ENCODE results near the gene UHRF1. TPM values are rescaled to one million over a fixed set of nuclear protein-coding genes. Genes with fewer than 3 reads are reported as not detected.
"Not testable (repeated sequence)": the region's sequence is repeated elsewhere in the genome, so short reads cannot be mapped to it uniquely, and the experiment has no call there.

UHRF1 gene
- total RNA-seq, 1 donor from 2014 or later, result 5.3 TPM

- H3K36me3 ChIP-seq (ENCODE audit: control insufficient read depth, insufficient read depth, low read length), result peaks cover 4% of the 10 kb centered on the region
- TF ChIP-seq, protein P1, sequence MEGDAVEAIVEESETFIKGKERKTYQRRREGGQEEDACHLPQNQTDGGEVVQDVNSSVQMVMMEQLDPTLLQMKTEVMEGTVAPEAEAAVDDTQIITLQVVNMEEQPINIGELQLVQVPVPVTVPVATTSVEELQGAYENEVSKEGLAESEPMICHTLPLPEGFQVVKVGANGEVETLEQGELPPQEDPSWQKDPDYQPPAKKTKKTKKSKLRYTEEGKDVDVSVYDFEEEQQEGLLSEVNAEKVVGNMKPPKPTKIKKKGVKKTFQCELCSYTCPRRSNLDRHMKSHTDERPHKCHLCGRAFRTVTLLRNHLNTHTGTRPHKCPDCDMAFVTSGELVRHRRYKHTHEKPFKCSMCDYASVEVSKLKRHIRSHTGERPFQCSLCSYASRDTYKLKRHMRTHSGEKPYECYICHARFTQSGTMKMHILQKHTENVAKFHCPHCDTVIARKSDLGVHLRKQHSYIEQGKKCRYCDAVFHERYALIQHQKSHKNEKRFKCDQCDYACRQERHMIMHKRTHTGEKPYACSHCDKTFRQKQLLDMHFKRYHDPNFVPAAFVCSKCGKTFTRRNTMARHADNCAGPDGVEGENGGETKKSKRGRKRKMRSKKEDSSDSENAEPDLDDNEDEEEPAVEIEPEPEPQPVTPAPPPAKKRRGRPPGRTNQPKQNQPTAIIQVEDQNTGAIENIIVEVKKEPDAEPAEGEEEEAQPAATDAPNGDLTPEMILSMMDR (IDR thresholded peaks at IDR 0.05; ENCODE audit: insufficient read depth, low read length, severe bottlenecking), result no peak
Measured at GRCh38 chr19:4935444-4935843, 26.1 kb downstream of the UHRF1 start.

GRCh38 chr19:4937060-4937459 is 27.8 kb downstream of the UHRF1 start:
- Histone ChIP-seq H3K4me3 (ENCODE audit: low read depth, low read length) (no peak overlapping the region), H3K27me3 (ENCODE audit: control insufficient read depth, insufficient read depth, low read length) (no peaks in the 10 kb centered on the region), H3K36me3 (ENCODE audit: control insufficient read depth, insufficient read depth, low read length) (peaks cover 3% of the 10 kb centered on the region)
- FAIRE-seq (no peak), DNase-seq (ENCODE audit: low read depth) (no peak)
- TF ChIP-seq, protein P1 (IDR thresholded peaks at IDR 0.05; ENCODE audit: insufficient read depth, low read length, severe bottlenecking), result no peak

More at GRCh38 chr19:4935444-4935843, 26.1 kb downstream of the UHRF1 start:
- Histone ChIP-seq H3K27me3 (ENCODE audit: control insufficient read depth, insufficient read depth, low read length) (no peaks in the 10 kb centered on the region), H3K4me3 (ENCODE audit: low read depth, low read length) (no peak overlapping the region)
- FAIRE-seq (no peak), DNase-seq (ENCODE audit: low read depth) (no peak)

- H3K27me3 ChIP-seq (ENCODE audit: control insufficient read depth, insufficient read depth, low read length); DNase-seq (ENCODE audit: low read depth); H3K4me3 ChIP-seq (ENCODE audit: low read depth, low read length); FAIRE-seq; H3K36me3 ChIP-seq (ENCODE audit: control insufficient read depth, insufficient read depth, low read length): not testable (repeated sequence)
Measured at GRCh38 chr19:4938461-4938860, 29.2 kb downstream of the UHRF1 start.

- TF ChIP-seq, protein P1 (IDR thresholded peaks at IDR 0.05; ENCODE audit: insufficient read depth, low read length, severe bottlenecking), result no peak
- DNase-seq (ENCODE audit: low read depth) (no peak), FAIRE-seq (no peak)
- no peak overlapping the region for H3K4me3 ChIP-seq (ENCODE audit: low read depth, low read length)
- no peaks in the 10 kb centered on the region for H3K27me3 ChIP-seq (ENCODE audit: control insufficient read depth, insufficient read depth, low read length)
- H3K36me3 ChIP-seq (ENCODE audit: control insufficient read depth, insufficient read depth, low read length), result no peaks in the 10 kb centered on the region
Measured at GRCh38 chr19:4939466-4939865, 30.2 kb downstream of the UHRF1 start.

DNA sequence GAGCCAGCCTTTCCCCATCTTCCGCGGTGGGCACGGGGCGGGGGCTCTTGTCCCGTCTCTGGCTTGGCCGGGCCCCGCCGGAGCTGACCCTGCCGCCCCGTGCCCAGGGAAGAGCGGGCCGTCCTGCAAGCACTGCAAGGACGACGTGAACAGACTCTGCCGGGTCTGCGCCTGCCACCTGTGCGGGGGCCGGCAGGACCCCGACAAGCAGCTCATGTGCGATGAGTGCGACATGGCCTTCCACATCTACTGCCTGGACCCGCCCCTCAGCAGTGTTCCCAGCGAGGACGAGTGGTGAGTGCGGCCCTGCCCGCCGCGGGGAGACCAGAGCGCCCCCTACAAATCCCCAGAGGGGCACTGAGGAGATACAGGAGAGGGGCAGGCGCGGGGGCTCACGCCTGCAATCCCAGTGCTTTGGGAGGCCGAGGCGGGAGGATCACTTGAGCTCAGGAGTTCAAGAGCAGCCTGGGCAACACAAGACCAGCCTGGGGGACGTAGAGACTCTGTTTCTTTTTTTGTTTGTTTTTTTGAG is 32.4 kb downstream of the UHRF1 start:
- not testable (repeated sequence) for H3K36me3 ChIP-seq (ENCODE audit: control insufficient read depth, insufficient read depth, low read length); H3K4me3 ChIP-seq (ENCODE audit: low read depth, low read length); H3K27me3 ChIP-seq (ENCODE audit: control insufficient read depth, insufficient read depth, low read length); DNase-seq (ENCODE audit: low read depth); FAIRE-seq

- FAIRE-seq; DNase-seq (ENCODE audit: low read depth); H3K36me3 ChIP-seq (ENCODE audit: control insufficient read depth, insufficient read depth, low read length): not testable (repeated sequence)
Measured at GRCh38 chr19:4950650-4951049, 41.3 kb downstream of the UHRF1 start.

GRCh38 chr19:4951656-4952055 is 42.4 kb downstream of the UHRF1 start:
- DNase-seq (ENCODE audit: low read depth) (no peak), FAIRE-seq (no peak)
- Histone ChIP-seq H3K27me3 (ENCODE audit: control insufficient read depth, insufficient read depth, low read length) (no peaks in the 10 kb centered on the region), H3K4me3 (ENCODE audit: low read depth, low read length) (no peak overlapping the region), H3K36me3 (ENCODE audit: control insufficient read depth, insufficient read depth, low read length) (no peaks in the 10 kb centered on the region)
- TF ChIP-seq, protein P1 (IDR thresholded peaks at IDR 0.05; ENCODE audit: insufficient read depth, low read length, severe bottlenecking), result no peak

More at GRCh38 chr19:4950650-4951049, 41.3 kb downstream of the UHRF1 start:
- H3K27me3 ChIP-seq (ENCODE audit: control insufficient read depth, insufficient read depth, low read length); H3K4me3 ChIP-seq (ENCODE audit: low read depth, low read length): not testable (repeated sequence)
